Stimulated activated naive CD8-positive, alpha-beta T cell treated with anti-CD3 and anti-CD28 coated beads, Interleukin-15, Interleukin-2, amounts not matched to agents 100 U/mL and 50 U/mL, for 24 hours (primary cell): ENCODE results near the gene CFP.
"Not testable (repeated sequence)": the region's sequence is repeated elsewhere in the genome, so short reads cannot be mapped to it uniquely, and the experiment has no call there.

ENCODE experiments used
- ATAC-seq: fragments of 150-1000 bp; cut with Tn5 transposase; one replicate; pipeline ENCODE4 v1.10.0; 2021
- DNase-seq: peaks from one replicate; pipeline ENCODE4 v3.0.0; 2021

The CFP gene

DNA sequence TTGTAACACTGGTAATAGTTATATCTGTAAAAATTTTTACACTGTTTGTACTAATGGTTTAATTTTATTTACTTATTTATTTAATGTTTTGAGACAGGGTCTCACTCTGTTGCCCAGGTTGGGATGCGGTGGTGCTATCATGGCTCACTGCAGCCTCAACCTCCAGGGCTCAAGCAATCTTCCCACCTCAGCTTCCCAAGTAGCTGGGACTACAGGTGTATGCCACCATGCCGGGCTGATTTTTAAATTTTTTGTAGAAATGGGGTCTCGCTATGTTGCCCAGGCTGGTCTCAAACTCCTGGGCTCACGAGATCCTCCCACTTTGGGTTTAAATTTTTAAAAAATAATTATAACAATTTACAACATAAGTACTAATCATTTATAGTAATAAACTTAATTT is 26.6 kb downstream of the CFP start:
- not testable (repeated sequence) for DNase-seq, ATAC-seq

DNA sequence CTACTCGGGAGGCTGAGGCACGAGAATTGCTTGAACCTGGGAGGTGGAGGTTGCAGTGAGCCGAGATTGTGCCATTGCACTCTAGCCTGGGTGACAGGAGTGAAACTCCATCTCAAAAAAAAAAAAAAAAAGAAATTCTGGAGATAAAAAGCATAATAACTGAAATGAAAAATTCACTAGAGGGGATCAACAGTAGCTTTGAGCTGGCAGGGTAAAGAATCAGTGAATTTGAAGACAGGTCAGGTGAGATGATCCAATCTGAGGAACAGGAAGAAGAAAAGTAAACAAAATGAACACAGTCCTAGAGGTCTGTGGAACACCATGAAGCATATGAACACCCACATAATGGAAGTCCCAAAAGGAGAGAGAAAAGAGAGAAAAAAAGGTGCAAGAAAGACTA is 32.5 kb downstream of the CFP start:
- DNase-seq (no peak), ATAC-seq (no peak)

DNA sequence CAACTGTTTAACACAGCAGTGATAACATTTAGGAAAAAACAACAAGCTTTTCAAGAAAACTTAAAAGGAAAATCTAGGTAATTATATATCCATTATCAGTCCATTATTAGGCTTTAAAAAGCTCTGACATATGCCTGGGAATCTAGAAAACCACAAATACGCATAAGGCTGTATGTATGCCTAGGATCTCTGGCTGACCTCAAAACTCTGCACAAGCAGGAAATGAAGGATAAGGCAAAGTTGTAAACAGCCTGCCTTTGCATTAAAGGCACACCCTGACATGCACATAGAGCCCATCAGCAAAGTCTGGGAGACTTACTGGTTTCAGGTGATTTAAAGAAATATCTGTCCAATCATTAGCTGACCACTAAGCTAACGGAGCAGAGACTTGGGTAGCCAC is 33.5 kb downstream of the CFP start:
- DNase-seq = no peak
- ATAC-seq = no peak

DNA sequence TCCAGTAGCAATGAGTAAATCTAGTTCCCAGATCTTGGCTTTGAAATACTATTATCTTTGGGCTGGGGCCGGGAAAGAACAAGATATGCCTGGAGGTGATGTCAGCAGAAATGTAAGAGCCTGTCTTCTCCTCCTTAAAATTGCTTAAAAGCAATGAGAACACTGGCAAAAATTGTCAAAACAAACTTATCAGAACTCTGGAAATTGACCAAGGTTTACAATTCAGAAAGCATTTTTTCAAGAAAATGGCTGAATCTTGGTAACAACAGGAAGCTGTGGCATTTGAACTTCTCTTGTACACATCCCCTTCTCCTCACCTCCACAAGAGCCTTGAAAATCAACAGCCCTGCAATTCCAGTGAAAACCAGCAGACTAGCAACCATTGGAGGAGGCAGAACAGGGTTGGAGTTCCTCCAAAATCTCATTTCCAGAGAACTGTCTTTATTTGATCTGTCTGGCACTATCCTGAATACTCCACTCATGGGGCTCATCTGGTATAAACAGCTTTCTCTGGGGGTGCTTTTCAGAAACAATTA is 33.9 kb downstream of the CFP start:
- ATAC-seq = no peak
- DNase-seq = no peak

DNA sequence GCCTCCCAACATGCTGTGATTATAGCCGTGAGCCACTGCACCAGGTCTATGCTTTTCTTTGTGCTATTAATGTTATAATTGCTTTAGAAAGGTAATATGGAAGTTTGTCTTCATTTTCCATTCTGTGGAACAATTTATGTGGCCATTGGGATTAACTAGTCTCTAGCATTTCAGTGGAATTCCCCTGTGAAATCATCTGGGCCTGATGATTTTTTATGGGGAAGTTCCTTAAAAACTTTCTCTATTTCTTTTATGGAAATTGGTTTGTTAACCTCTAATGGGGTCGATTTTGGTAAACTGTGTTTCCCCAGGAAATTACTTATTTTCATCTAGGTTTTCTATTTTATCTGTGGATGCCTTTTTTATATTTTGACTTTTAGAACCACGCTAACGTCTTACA is 36.2 kb downstream of the CFP start:
- DNase-seq (no peak), ATAC-seq (no peak)

DNA sequence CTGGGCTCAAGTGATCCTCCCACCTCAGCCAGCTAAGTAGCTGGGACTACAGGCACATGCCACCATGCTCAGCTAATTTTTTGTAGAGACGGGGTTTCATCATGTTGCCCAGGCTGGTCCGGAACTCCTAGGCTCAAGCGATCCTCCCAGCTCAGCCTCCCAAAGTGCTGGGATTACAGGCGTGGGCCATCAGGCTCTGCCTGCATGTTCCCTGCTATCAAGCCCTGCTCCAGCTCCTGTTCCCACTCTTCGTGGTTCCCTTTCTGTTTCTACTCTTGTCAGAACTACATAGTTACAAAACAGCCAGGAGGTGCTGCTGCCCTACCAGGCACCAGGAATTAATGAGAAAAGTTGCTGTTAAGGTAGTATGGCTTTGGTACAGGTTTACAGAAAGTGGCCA is 38.7 kb downstream of the CFP start:
- DNase-seq (no peak), ATAC-seq (no peak)

DNA sequence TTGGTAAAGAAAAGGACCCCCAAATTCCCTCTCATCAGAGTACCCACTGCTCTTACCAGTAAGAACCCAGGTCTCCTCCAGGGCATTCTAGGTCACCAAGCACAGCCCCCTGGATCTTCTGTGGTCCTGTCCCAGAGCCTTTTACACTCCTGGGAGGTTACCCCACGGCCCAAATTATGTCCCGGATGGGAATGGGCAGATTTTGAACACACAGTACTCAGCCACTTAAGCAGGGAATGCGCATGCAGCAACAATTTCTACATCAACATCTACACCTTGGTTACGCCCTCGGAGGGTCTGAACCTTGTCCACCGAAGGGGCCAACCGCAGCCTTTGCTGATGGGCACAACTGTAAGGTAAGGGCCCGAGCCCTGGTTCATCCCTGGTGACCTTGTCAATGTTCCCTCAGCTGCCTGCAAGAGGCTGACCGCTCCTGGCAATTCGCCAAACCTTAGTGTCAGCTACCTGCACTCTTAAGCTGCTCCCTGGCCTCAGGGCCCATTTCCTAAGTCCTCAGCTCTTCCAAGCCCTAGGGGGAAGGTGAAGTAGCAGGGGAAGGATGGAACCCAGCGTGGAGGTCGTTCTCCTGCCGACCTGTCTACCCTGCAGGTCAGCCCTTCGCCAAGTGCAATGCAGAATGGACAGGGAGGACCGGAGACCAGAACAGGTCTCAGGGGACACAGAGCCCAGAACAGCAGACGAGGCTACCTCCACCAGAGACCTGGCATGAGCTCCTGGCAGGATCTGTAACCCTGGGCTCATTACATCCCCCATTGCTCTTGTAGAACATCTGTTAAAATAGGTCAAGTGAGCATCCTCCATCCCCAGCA is 41.6 kb downstream of the CFP start:
- DNase-seq (no peak), ATAC-seq (no peak)

DNA sequence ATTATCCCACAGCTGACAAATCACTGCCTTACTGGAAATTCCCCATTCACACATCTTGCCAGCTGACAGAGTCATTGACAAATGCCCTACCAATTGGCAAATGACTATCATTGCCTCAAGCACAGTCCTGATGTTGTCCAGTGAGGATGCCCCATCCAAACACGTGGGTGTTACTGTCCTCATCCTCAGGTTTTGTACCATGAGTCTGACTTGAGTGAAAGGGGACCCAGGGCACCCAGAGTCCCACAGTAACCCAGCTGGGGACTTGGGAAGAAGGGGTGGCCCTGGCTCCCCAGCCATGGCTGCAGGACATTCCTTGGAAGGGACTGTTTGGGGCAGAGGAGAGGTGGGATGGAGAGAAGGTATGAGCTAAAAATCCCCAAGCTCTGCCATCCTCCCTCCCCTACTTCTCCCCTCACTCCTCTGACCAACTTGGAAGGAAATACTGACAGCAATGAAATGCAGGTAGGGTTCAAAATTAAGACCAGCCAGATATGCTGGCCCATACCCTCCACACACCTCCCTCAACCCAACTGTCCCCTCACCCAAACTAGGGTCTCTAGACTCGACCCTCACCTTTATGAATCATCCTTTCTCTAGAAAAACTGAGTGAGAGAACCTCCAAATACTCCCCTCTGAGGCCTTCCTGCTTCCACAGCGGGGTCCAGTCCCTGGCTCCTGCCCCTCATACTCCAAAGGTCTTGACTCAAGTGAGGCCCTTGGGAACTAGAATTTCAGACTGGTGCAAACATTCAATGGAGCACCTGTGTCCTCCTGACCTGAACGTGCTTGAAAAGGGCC is 42.4 kb downstream of the CFP start:
- ATAC-seq = no peak
- no peak for DNase-seq

DNA sequence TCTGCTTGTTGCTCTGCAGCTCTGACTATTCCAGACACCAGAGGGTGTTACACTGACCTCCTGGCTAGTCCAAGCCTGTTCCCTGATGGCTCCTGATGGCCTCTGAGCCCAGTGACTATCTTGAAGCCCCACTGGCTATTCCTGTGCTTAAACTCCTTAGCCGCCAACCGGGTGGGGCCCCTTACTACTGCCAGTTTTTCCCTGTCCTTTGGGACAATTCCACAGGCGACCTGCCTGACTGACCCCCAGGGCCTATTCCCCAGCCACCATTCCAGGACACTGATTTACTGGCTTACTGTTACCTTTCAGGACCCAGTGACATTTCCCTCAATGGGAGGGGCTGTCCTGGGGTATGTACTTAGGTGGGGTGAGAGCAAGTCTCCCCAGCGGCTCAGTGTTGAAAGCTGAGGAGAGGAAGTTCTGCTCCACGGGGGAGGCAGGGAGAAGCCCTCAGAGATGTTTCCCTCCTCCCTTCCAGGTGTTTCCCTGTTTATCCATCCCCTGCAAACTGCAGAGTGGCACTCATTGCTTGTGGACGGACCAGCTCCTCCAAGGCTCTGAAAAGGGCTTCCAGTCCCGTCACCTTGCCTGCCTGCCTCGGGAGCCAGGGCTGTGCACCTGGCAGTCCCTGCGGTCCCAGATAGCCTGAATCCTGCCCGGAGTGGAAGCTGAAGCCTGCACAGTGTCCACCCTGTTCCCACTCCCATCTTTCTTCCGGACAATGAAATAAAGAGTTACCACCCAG is 43.5 kb downstream of the CFP start:
- no peak for ATAC-seq

DNA sequence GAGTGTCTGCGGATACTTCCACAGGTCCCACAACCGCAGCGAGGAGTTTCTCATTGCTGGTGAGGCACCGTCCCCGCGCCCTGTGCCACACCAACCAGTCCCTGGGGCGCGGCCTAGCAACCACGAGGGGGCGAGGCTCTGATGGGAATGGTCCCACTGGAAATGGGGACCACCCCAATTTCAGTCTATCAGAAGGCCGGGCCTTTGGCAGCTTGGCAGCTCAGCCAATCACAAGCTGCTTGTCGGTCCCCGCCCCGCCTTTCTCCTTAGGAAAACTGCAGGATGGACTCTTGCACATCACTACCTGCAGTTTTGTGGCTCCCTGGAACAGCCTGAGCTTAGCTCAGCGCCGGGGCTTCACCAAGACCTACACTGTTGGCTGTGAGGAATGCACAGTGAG is 44.5 kb downstream of the CFP start:
- ATAC-seq (no peak), DNase-seq (no peak)

More for the DNA sequence above, 43.5 kb downstream of the CFP start:
- DNase-seq = no peak

DNA sequence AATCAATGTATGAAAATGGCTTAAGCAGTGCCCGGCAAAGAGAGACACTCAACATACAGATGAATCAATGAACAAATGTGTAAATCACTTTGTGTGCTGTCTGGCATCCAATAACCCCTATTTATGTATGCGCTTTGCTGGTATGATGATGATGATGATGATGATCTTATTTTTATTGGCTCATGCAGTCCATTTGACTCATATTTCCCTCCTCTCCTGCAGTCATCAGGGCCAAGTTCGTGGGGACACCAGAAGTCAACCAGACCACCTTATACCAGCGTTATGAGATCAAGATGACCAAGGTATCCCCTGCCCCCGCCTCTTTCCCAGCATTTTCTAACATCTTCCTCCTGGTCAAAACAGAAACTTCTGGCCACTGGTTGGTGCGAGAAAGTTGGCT is 45.0 kb downstream of the CFP start:
- DNase-seq = no peak
- peak; percentile 20 for ATAC-seq

DNA sequence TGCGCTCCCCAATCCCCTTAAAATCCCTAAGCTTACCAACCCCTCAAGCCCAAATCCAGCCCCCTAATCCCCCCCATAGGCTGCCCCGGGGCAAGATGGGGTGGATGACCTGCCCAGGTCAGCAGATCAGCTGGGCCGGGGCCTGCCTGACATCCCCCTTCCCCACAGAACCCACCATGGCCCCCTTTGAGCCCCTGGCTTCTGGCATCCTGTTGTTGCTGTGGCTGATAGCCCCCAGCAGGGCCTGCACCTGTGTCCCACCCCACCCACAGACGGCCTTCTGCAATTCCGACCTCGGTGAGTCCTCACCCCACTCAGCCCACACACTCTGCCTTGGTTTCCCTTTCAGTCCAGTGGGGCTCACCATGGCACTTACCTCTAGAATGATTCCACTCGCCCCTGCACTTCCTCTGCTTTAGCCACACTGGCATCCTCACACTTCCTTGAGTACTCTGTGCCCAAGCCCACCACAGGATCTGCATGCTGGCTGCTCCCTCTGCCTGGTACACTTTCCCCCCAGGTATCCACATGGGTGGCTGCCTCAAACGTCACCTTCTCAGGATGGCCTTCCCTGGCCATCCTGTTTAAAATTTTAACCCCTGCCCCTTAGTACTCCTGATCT is 46.4 kb downstream of the CFP start:
- no peak for DNase-seq
- ATAC-seq = no peak

DNA sequence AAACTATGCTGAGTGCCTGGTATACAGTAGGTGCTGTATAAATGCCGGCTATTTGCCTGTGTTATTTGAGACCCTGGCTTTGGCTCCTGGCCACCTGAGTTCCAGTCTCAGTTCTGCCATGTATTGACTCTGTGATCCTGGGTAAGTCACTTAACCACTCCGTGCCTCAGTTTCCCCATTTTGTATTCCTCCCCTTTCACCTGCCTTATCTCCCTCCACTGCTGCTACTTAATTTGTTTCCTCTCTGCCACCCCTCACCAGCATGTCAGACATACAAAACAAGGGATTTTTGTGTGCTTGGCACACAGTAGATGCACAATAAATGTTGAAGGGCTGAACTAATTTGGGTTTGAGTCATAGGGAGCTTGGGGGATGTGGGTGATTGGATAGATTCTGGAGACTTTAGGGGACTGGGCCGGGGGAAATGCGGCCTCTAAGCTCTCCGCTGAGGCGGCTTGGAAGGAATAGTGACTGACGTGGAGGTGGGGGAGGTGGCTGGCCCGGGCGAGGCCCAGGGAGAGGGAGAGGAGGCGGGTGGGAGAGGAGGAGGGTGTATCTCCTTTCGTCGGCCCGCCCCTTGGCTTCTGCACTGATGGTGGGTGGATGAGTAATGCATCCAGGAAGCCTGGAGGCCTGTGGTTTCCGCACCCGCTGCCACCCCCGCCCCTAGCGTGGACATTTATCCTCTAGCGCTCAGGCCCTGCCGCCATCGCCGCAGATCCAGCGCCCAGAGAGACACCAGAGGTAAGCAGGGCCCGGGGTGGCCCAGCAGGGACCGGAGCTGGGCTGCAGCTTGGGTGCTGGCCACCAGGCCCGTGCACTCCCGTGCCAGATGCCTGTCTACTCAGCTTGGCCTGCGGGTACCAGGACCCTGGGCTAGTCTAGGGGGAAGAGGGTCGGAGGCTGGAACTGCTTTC is 47.7 kb downstream of the CFP start, which contains the start of gene TIMP1:
TSS of gene TIMP1 (plus strand) at position 706 of the 917 bp plus-strand sequence. CDS start 980 bp downstream, outside the sequence.
- ATAC-seq (peak; percentile 88), DNase-seq (peak; percentile 82)

DNA sequence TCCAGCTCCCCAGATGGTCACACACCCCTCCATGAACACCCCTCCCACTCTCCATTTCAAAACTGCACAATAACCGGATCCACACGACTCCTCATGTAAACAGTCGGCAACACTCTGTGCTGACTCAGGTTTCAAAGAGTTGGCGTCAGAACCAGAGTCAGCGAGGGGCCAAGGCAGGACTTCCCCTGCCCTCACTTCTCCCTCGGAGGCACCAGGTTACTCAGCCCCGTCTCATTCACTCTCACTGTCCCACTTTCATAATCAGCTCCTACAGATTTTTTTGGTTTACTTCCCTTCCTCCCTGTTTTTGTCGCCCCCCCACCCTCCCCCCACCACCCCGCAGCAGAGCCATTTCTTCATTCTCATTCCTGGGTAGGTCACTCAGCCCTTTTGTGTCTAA is 50.2 kb downstream of the CFP start:
- DNase-seq (no peak), ATAC-seq (peak; percentile 53)

DNA sequence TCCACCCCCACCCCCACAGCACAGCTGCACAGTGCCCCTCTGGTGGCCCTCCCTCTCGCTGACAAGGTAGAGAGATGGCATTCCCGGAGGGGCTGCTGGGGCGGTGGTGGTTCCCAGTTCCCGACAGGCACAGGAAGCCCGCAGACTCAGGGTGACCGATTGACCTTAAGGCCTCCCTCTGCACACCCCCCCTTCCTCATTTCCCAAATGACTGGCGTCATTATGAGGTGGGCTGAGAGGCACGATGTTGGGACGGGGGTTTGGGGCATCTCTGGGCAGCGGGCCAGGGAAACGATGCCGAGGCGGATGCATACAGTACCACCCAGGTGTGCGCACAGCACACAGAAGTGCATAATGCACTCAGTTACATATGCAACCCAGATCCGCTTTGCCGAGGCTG is 51.0 kb downstream of the CFP start:
- no peak for DNase-seq
- ATAC-seq = no peak

DNA sequence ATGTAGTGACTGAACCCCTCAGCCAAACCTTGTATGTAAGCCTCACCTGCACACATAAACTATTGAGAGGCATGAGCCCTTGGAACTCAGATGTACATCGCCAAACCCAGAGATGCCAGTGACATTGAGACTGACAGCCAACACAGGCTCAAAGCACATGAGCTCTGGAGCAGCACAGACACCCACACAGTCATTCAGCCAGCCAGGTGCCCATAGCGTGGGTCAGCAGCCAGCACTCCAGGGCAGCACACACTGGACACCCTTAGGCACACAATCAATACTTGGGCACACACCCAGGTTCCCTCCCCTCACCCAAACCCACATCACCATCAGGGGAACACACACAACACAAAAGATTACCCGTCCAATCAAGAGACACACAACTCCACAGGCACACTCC is 51.8 kb downstream of the CFP start:
- ATAC-seq = no peak

DNA sequence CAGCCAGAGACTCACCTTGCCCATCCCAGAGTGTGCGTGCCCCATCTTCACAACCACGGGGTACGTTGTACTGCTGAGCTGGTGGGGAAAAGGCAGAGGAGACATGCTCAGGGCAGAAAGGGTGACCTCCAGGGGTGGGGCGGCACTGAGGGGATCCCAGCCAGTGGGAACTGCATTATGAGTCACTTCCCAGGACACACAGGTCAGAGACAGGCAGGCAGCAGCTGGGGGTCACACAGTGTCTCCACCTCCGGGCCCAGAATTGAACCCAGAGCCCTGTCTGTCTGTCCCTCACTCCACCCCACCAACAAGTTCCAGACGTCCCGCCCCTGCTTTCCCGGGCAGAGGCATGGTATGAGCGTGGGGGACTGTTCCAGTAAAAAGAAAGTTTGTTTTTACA is 52.3 kb downstream of the CFP start:
- ATAC-seq (no peak), DNase-seq (no peak)

More for the DNA sequence above, 51.8 kb downstream of the CFP start:
- no peak for DNase-seq

DNA sequence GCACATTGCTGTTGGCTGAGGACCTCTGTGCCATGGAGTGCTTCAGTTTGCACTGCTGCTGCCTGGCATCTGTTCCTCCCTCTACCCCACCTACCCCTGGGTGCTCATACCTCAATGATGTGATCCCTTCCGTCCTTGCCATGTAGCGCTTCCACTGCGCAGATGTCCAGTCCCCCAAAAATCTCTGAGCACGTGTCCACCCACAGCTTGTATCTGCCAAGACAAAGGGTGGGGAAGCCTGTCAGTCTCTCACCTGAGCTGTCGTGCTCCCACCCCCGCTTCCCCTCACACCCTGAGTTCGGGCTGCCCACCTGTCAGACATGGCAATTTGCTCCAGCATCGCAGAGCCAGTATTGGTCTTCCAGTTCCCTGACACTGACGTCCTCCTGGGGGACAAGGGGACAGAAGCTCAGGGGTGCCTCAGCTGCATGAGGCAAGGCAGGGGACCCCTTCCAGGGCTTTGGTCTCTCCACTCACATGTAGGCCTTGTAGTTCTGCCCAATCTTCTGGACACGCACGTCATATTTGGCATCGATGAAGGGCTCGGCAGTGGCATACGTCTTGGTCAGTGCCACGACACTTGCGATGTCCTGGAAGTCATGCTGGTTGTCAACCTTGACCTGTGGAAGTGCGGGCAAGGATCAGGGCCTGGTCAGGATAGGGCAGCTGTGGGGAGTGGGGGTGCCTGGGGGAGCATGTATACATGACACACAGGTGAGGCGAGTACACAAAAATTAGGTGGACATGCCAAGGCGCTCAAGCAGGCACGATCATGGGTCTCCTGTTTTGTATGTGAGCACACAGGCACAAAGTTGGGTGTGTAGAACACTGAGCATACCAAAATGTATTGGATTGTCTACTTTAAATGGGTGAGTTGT is 53.5 kb downstream of the CFP start:
- DNase-seq (no peak), ATAC-seq (no peak)

DNA sequence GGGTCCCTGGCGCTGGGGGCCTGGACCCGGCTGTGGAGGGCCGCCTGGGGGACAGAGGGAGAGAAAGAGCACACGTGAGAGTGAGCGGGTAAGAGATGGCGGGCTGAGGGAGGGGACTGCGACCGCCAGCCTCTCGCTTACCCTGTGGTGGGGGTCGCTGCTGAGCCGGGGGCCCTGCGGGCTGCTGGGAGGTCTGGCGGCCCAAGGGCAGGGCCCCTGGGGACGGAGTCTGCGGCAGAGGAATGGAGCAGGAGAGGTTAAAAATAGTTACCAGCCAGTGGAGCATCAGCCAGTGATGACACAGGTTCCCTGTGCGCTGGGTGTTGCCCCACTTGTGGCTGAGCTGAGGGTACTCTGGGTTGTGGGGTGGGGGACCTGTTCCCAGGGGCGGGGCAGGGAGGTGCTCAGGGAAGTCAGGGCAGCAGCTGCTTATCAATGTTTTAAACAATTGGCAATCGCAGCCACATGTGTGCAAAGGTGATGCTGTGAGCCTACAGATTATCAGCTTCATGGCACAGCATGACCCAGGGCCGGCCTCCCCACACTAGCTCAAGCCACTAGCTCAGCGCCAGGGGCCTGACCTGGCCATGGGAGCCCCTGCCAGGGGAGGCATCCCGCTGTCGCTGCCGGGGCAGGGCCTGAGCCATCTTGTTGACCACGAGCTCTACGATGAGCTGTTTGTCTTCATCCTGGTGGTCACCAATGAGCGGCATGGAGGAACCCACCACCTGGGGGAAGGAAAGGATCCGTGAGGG is 55.0 kb downstream of the CFP start:
- ATAC-seq = no peak
- no peak for DNase-seq
